ENCODE results near the gene ITCH.
"Not testable (repeated sequence)": the region's sequence is repeated elsewhere in the genome, so short reads cannot be mapped to it uniquely, and the experiment has no call there.

The ITCH gene

GRCh38 chr20:34415079-34415478 lies 52.0 kb downstream of the ITCH start:
- ChIA-PET CTCF (interaction anchor here (0.6 kb wide), 1 partner anchor 158 kb away, joined by 3 read pairs; no protein-coding TSS in a partner anchor), POLR2A (no interaction called here)
- TF ChIP-seq LEF1 (IDR thresholded peaks at IDR 0.05; ENCODE audit: borderline replicate concordance) (no peak), BHLHE40 (IDR thresholded peaks at IDR 0.05; ENCODE audit: borderline replicate concordance) (no peak)
- DNase-seq (ENCODE audit: extremely low spot score) = no peak

GRCh38 chr20:34420146-34420545 lies 57.1 kb downstream of the ITCH start:
- CTCF ChIA-PET = no interaction called here
- no peak for TF ChIP-seq ELF4 (IDR thresholded peaks at IDR 0.05)
- TF ChIP-seq HDGF (IDR thresholded peaks at IDR 0.05; ENCODE audit: borderline replicate concordance) = no peak
- POLR2A ChIA-PET = no interaction called here
- no peak for DNase-seq (ENCODE audit: extremely low spot score)

- CTCF ChIA-PET = interaction anchor here (1.2 kb wide), 1 partner anchor 108 kb away, joined by 3 read pairs; no protein-coding TSS in a partner anchor
- POLR2A ChIA-PET = interaction anchor here (0.6 kb wide), 1 partner anchor 58 kb away, joined by 3 read pairs; the partner anchor contains the start of gene ITCH
- no peak for TF ChIP-seq FOXK2 (IDR thresholded peaks at IDR 0.05)
- no peak for TF ChIP-seq ELF4 (IDR thresholded peaks at IDR 0.05)
- no peak for TF ChIP-seq NFRKB (IDR thresholded peaks at IDR 0.05)
- TF ChIP-seq L3MBTL2 (conservative IDR thresholded peaks at IDR 0.05) = no peak
- TF ChIP-seq ARNT (IDR thresholded peaks at IDR 0.05) = no peak
- TF ChIP-seq TARDBP (IDR thresholded peaks at IDR 0.05) = no peak
- TF ChIP-seq FOXM1 (IDR thresholded peaks at IDR 0.05; ENCODE audit: borderline replicate concordance) = no peak
- TF ChIP-seq PKNOX1 (IDR thresholded peaks at IDR 0.05) = no peak
- TF ChIP-seq HDGF (IDR thresholded peaks at IDR 0.05; ENCODE audit: borderline replicate concordance) = no peak
- no peak for TF ChIP-seq SP1 (IDR thresholded peaks at IDR 0.05)
- TF ChIP-seq FOXA1 (IDR thresholded peaks at IDR 0.05) = no peak
- TF ChIP-seq CTBP1 (IDR thresholded peaks at IDR 0.05; ENCODE audit: borderline replicate concordance) = no peak
- TF ChIP-seq SUZ12 (IDR thresholded peaks at IDR 0.05) = no peak
- no peak for TF ChIP-seq LEF1 (IDR thresholded peaks at IDR 0.05; ENCODE audit: borderline replicate concordance)
- no peak for DNase-seq (ENCODE audit: extremely low spot score)
These were observed 57.9 kb downstream of the ITCH start for GRCh38 chr20:34420975-34421374.

GRCh38 chr20:34421766-34422466 lies 58.8 kb downstream of the ITCH start:
- no peak for DNase-seq (ENCODE audit: extremely low spot score)
- TF ChIP-seq HDGF (IDR thresholded peaks at IDR 0.05; ENCODE audit: borderline replicate concordance) (no peak), FOXM1 (IDR thresholded peaks at IDR 0.05; ENCODE audit: borderline replicate concordance) (no peak), FOXA1 (IDR thresholded peaks at IDR 0.05) (no peak), NFRKB (IDR thresholded peaks at IDR 0.05) (no peak), ARNT (IDR thresholded peaks at IDR 0.05) (no peak), SUZ12 (IDR thresholded peaks at IDR 0.05) (no peak), L3MBTL2 (conservative IDR thresholded peaks at IDR 0.05) (no peak), LEF1 (IDR thresholded peaks at IDR 0.05; ENCODE audit: borderline replicate concordance) (no peak), SP1 (IDR thresholded peaks at IDR 0.05) (no peak), ELF4 (IDR thresholded peaks at IDR 0.05) (no peak), PKNOX1 (IDR thresholded peaks at IDR 0.05) (no peak), ZNF384 (IDR thresholded peaks at IDR 0.05) (no peak), FOXK2 (IDR thresholded peaks at IDR 0.05) (no peak), TARDBP (IDR thresholded peaks at IDR 0.05) (no peak), BHLHE40 (IDR thresholded peaks at IDR 0.05; ENCODE audit: borderline replicate concordance) (no peak), CTBP1 (IDR thresholded peaks at IDR 0.05; ENCODE audit: borderline replicate concordance) (no peak)
- ChIA-PET CTCF (interaction anchor here (1.2 kb wide), 1 partner anchor 109 kb away, joined by 3 read pairs; no protein-coding TSS in a partner anchor), POLR2A (interaction anchor here (0.6 kb wide), 1 partner anchor 59 kb away, joined by 3 read pairs; the partner anchor contains the start of gene ITCH)

GRCh38 chr20:34425032-34425690 lies 62.1 kb downstream of the ITCH start:
- POLR2A ChIA-PET; DNase-seq (ENCODE audit: extremely low spot score): not testable (repeated sequence)
- CTCF ChIA-PET = interaction anchor here (0.5 kb wide), 1 partner anchor 34 kb away, joined by 3 read pairs; no protein-coding TSS in a partner anchor

GRCh38 chr20:34426026-34426425 lies 63.0 kb downstream of the ITCH start:
- ChIA-PET POLR2A (no interaction called here), CTCF (no interaction called here)
- no peak for DNase-seq (ENCODE audit: extremely low spot score)
- no peak for TF ChIP-seq FOXA1 (IDR thresholded peaks at IDR 0.05)
- TF ChIP-seq SUZ12 (IDR thresholded peaks at IDR 0.05) = no peak
- no peak for TF ChIP-seq FOXM1 (IDR thresholded peaks at IDR 0.05; ENCODE audit: borderline replicate concordance)
- no peak for TF ChIP-seq LEF1 (IDR thresholded peaks at IDR 0.05; ENCODE audit: borderline replicate concordance)
- no peak for TF ChIP-seq ARNT (IDR thresholded peaks at IDR 0.05)
- TF ChIP-seq NFRKB (IDR thresholded peaks at IDR 0.05) = no peak
- no peak for TF ChIP-seq SP1 (IDR thresholded peaks at IDR 0.05)
- TF ChIP-seq FOXK2 (IDR thresholded peaks at IDR 0.05) = no peak

GRCh38 chr20:34427331-34427730 lies 64.3 kb downstream of the ITCH start:
- ChIA-PET CTCF (no interaction called here), POLR2A (no interaction called here)
- no peak for DNase-seq (ENCODE audit: extremely low spot score)
- TF ChIP-seq PKNOX1 (IDR thresholded peaks at IDR 0.05) (no peak), FOXA1 (IDR thresholded peaks at IDR 0.05) (no peak), HDGF (IDR thresholded peaks at IDR 0.05; ENCODE audit: borderline replicate concordance) (no peak), FOXM1 (IDR thresholded peaks at IDR 0.05; ENCODE audit: borderline replicate concordance) (no peak), SP1 (IDR thresholded peaks at IDR 0.05) (no peak), TARDBP (IDR thresholded peaks at IDR 0.05) (no peak), FOXK2 (IDR thresholded peaks at IDR 0.05) (no peak), ELF4 (IDR thresholded peaks at IDR 0.05) (no peak), L3MBTL2 (conservative IDR thresholded peaks at IDR 0.05) (no peak), CTBP1 (IDR thresholded peaks at IDR 0.05; ENCODE audit: borderline replicate concordance) (no peak), ARNT (IDR thresholded peaks at IDR 0.05) (no peak), BHLHE40 (IDR thresholded peaks at IDR 0.05; ENCODE audit: borderline replicate concordance) (no peak), ZNF384 (IDR thresholded peaks at IDR 0.05) (no peak), LEF1 (IDR thresholded peaks at IDR 0.05; ENCODE audit: borderline replicate concordance) (no peak), SUZ12 (IDR thresholded peaks at IDR 0.05) (no peak)
